Measurements from ENCODE around the gene CTCF. TPM values are rescaled to one million over a fixed set of nuclear protein-coding genes. Genes with fewer than 3 reads are reported as not detected.
A peak's percentile ranks its signal among the peaks of the same experiment; 100 is the strongest.

CTCF gene
- total RNA-seq, 2 donors from 2014 or later = 61.3 to 74.6 TPM

GRCh38 chr16:67558859-67559258, 3.5 kb upstream of the CTCF start:
- 83 to 84% methylated on average over 1 of the region's 1 CpG for WGBS, 2 experiments (ENCODE audit: insufficient coverage in 1 of 2, insufficient read length in 1 of 2)

DNA sequence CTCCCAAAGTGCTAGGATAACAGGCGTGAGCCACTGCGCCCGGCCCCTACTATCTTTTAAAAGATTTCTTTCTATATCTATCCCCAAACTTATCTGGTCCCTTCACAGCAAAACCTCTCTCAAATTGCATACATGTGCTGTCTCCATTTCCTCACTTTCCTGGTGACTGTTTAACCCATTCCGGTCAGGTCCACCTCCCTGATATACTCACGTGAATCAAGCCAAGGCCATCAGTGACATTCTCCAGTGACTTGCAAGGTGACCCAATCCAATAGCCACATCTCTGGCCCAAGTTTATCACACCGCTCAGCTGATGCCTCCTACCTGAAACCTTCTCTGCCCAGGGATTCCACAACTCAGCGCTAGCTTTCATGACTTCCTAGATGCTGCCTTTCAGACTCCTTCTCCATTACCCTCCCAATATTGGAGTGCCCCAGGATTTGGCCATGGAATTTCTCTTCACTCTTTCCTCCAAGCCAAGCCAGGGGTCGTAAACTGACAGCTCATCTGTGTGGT, 1.4 kb upstream of the CTCF start:
- Histone ChIP-seq H3K9ac (ENCODE audit: extremely low read depth, low read length, poor library complexity, severe bottlenecking) (peak overlapping the region; percentile 75), H3K4me1 (ENCODE audit: control insufficient read depth, insufficient read depth, low read length) (no peaks in the 10 kb centered on the region), H3K36me3 (ENCODE audit: control insufficient read depth, insufficient read depth, low read length) (no peaks in the 10 kb centered on the region), H3K27me3 (ENCODE audit: control insufficient read depth, insufficient read depth, low read length, poor library complexity, severe bottlenecking) (no peaks in the 10 kb centered on the region), H3K9me3 (ENCODE audit: control insufficient read depth, low read length) (no peaks in the 10 kb centered on the region), H3K27ac (ENCODE audit: low read depth, low read length) (no peak overlapping the region), H3K4me3 (ENCODE audit: low read length) (peak overlapping the region; percentile 91)
- peak overlapping the region; percentile 80 for H3K4me3 Mint-ChIP-seq
- WGBS, 2 experiments (ENCODE audit: insufficient coverage in 1 of 2, insufficient read length in 1 of 2) = 89 to 95% methylated on average over 8 of the region's 8 CpGs
- peaks cover 5% of the 10 kb centered on the region for H3K36me3 Mint-ChIP-seq (ENCODE audit: low read depth)
- no peak overlapping the region for H3K27ac Mint-ChIP-seq
- H3K9me3 Mint-ChIP-seq = no peaks in the 10 kb centered on the region
- no peak for TF ChIP-seq CTCF (conservative IDR thresholded peaks at IDR 0.05)
- DNase-seq = no peak
- H3K27me3 Mint-ChIP-seq (ENCODE audit: insufficient read depth) = no peaks in the 10 kb centered on the region
- H3K4me1 Mint-ChIP-seq = peaks cover 18% of the 10 kb centered on the region

More at GRCh38 chr16:67558859-67559258, 3.5 kb upstream of the CTCF start:
- Mint-ChIP-seq H3K36me3 (ENCODE audit: low read depth) (peaks cover 3% of the 10 kb centered on the region), H3K9me3 (no peaks in the 10 kb centered on the region), H3K4me3 (no peak overlapping the region), H3K27me3 (ENCODE audit: insufficient read depth) (no peaks in the 10 kb centered on the region), H3K27ac (no peak overlapping the region), H3K4me1 (peaks cover 8% of the 10 kb centered on the region)
- no peak overlapping the region for H3K9ac ChIP-seq (ENCODE audit: extremely low read depth, low read length, poor library complexity, severe bottlenecking)
- no peaks in the 10 kb centered on the region for H3K9me3 ChIP-seq (ENCODE audit: control insufficient read depth, low read length)
- DNase-seq = no peak
- H3K27ac ChIP-seq (ENCODE audit: low read depth, low read length) = no peak overlapping the region
- TF ChIP-seq CTCF (conservative IDR thresholded peaks at IDR 0.05) = no peak
- no peak overlapping the region for H3K4me3 ChIP-seq (ENCODE audit: low read length)
- H3K4me1 ChIP-seq (ENCODE audit: control insufficient read depth, insufficient read depth, low read length) = no peaks in the 10 kb centered on the region
- H3K36me3 ChIP-seq (ENCODE audit: control insufficient read depth, insufficient read depth, low read length) = no peaks in the 10 kb centered on the region
- H3K27me3 ChIP-seq (ENCODE audit: control insufficient read depth, insufficient read depth, low read length, poor library complexity, severe bottlenecking) = no peaks in the 10 kb centered on the region

GRCh38 chr16:67561501-67561823, 864 bp upstream of the CTCF start:
- Mint-ChIP-seq H3K4me1 (peaks cover 18% of the 10 kb centered on the region), H3K9me3 (no peaks in the 10 kb centered on the region), H3K36me3 (ENCODE audit: low read depth) (peaks cover 5% of the 10 kb centered on the region), H3K27me3 (ENCODE audit: insufficient read depth) (no peaks in the 10 kb centered on the region), H3K4me3 (peak overlapping the region; percentile 80), H3K27ac (peak overlapping the region; percentile 94)
- Histone ChIP-seq H3K9me3 (ENCODE audit: control insufficient read depth, low read length) (no peaks in the 10 kb centered on the region), H3K27me3 (ENCODE audit: control insufficient read depth, insufficient read depth, low read length, poor library complexity, severe bottlenecking) (no peaks in the 10 kb centered on the region), H3K4me1 (ENCODE audit: control insufficient read depth, insufficient read depth, low read length) (no peaks in the 10 kb centered on the region), H3K36me3 (ENCODE audit: control insufficient read depth, insufficient read depth, low read length) (no peaks in the 10 kb centered on the region), H3K4me3 (ENCODE audit: low read length) (peak overlapping the region; percentile 91), H3K9ac (ENCODE audit: extremely low read depth, low read length, poor library complexity, severe bottlenecking) (peak overlapping the region; percentile 75), H3K27ac (ENCODE audit: low read depth, low read length) (peak overlapping the region; percentile 100)
- no peak for TF ChIP-seq CTCF (conservative IDR thresholded peaks at IDR 0.05)
- 0 to 4% methylated on average over 7 to 8 of the region's 8 CpGs for WGBS, 2 experiments (ENCODE audit: insufficient coverage in 1 of 2, insufficient read length in 1 of 2)
- no peak for DNase-seq

Measured in endodermal cell (in vitro differentiated cells).